Ovary (tissue), 9 donors: ENCODE measurements around the gene COIL. TPM values are rescaled to one million over a fixed set of nuclear protein-coding genes. Genes with fewer than 3 reads are reported as not detected.

Experiments used
- DNase-seq, 5 donors: peaks; one replicate each; pipeline ENCODE4 v3.0.0-alpha.2; 2019 to 2020
- H3K27ac ChIP-seq, 2 donors: fragments of 200-600 bp; one replicate each; pipeline versions ENCODE4 v1.5.1 to v1.8.0; 2019 to 2022
- H3K27me3 ChIP-seq: fragments of 200-600 bp; one replicate; pipeline ENCODE4 v1.8.0; 2022
- H3K36me3 ChIP-seq: fragments of 200-600 bp; sonication (generic); one replicate; pipeline ENCODE4 v1.5.1; 2019
- H3K4me1 ChIP-seq: one replicate; pipeline ENCODE4 v1.8.1; 2013; ENCODE audit warnings: mild to moderate bottlenecking, moderate library complexity; ENCODE audit not compliant: insufficient read depth
- H3K4me3 ChIP-seq: fragments of 200-600 bp; sonication (generic); one replicate; pipeline ENCODE4 v1.5.1; 2017
- H3K9me3 ChIP-seq, 2 donors: fragments of 200-600 bp in 1 of 2; sonication (generic) in 1 of 2; one replicate each; pipeline versions ENCODE4 v1.5.1 to v1.8.1; 2013 to 2019; ENCODE audit warnings: mild to moderate bottlenecking in 1 of 2, moderate library complexity in 1 of 2
- EP300 ChIP-seq: sonication (generic); formaldehyde crosslinking; IDR thresholded peaks from one replicate; pipeline ENCODE4 v1.6.1; 2017; ENCODE audit warnings: antibody characterized with exemption
- POLR2A ChIP-seq: fragments of 450-650 bp; IDR thresholded peaks from one replicate; pipeline ENCODE4 v1.6.1; 2017; ENCODE audit warnings: antibody characterized with exemption, mild to moderate bottlenecking, moderate library complexity
- WGBS, 3 donors: extraction: QIAGEN DNeasy Blood & Tissue Kit in 1 of 3; methylation state at CpG; one replicate each; pipeline versions ENCODE4 v1.1.5 to v1.1.7; 2013 to 2017; 5-methylcytosine and 5-hydroxymethylcytosine counted together
- intact Hi-C, 4 donors: fragments of 100-400 bp; cut with DNase I; formaldehyde crosslinking; loops; one replicate each; pipeline versions ENCODE4 v1.11.0 to v1.15.1; 2022 to 2023
- microRNA counts: library from miRNA; unstranded; fragments of <30 nt; microRNA quantifications from one replicate; lab custom pipeline; 2016
- polyA plus RNA-seq, 2 donors: library from polyadenylated mRNA; stranded (reverse); fragments of 200-250 nt in 1 of 2; fragments of 350-450 nt in 1 of 2; fragmentation: Illumina TruSeq in 1 of 2; extraction: RNeasy Lipid Tissue Mini Kit (QIAGEN cat#74804) in 1 of 2; gene quantifications; one replicate each; pipeline ENCODE4 v1.2.3, GENCODE V29; 2013 to 2014
- total RNA-seq, 7 donors: library from RNA; depleted of rRNA in 2 of 7; stranded (reverse); fragments of >200 nt in 2 of 7; fragmentation: NEBNext Ultra II Directional in 3 of 7; extraction: Animal tissue kit (Norgen Biotek cat#: 25700) in 3 of 7; gene quantifications; one replicate each; pipeline versions ENCODE4 v1.1.0 to v1.2.4, GENCODE V29; 2016 to 2023
- TF ChIP-seq, protein P1 (sequence below), 3 donors: fragments of 450-650 bp in 2 of 3; fragments of 200-600 bp in 1 of 3; IDR thresholded peaks; one replicate each; pipeline versions ENCODE4 v1.5.1 to v1.8.0; 2016 to 2022; ENCODE audit warnings: antibody characterized with exemption in 3 of 3, mild to moderate bottlenecking in 1 of 3
- donor health status: DM: no; HTN: no; CAD: no; lungs with moderate emphysema.
- donor health status: DM: no; HTN: no; CAD: no.
- donor health status: Bipolar disorder and iron deficiency.
- donor health status: DM: yes; HTN: yes; CAD: no.
- donor health status: DM: no; HTN: no; CAD: no.
- donor health status: DM: yes; HTN: yes; CAD: no.

COIL gene
- total and polyA plus RNA-seq, 9 donors, result 10.9 to 17.8 (median 12.9) TPM

DNA sequence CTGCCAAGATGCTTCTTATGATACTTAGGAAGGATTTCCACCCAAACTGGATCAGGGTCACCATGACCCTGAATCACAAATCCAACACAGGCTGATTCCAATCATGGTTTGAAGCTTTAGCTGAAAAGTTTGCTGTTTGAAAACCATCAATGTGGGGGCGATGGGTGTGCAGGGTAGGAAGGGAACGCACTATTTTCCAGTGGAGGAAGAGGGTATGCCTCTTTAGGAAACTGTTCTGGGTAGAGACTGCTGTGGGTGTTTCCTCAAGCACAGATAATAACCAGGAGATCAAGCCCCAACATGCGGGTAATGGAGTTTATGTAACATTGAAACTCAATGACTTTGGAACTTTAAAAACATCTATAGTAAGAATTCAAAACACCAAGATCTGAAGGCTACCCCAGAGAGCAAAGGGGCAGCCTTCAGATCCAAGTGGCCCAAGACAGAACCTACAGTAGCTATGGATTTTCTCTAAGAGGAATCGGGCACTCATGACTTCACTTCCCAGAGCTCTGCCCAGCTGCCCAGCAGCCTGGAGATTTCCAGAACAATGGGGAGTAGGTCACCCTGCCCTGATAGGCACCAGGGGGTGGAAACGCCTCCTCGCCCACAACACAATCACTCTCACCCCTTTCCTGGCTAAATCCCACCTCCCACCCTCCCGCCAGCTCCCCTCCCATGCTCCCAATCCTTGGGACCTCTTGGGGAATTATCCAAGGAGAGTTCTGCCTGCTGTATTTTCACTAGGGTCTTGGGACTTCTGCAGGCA, 69.8 kb downstream of the COIL start:
- WGBS, 3 donors, result 45 to 69% (median 61%) methylated on average over 7 of the region's 7 CpGs
- no peak for DNase-seq
- Histone ChIP-seq H3K4me1 (peaks cover 2% of the 10 kb centered on the region), H3K27ac (no peak overlapping the region), H3K4me3 (no peak overlapping the region), H3K27me3 (no peaks in the 10 kb centered on the region), H3K36me3 (no peaks in the 10 kb centered on the region), H3K9me3 (no peaks in the 10 kb centered on the region)
- intact Hi-C loops, result no loop called here
- TF ChIP-seq, protein P1, sequence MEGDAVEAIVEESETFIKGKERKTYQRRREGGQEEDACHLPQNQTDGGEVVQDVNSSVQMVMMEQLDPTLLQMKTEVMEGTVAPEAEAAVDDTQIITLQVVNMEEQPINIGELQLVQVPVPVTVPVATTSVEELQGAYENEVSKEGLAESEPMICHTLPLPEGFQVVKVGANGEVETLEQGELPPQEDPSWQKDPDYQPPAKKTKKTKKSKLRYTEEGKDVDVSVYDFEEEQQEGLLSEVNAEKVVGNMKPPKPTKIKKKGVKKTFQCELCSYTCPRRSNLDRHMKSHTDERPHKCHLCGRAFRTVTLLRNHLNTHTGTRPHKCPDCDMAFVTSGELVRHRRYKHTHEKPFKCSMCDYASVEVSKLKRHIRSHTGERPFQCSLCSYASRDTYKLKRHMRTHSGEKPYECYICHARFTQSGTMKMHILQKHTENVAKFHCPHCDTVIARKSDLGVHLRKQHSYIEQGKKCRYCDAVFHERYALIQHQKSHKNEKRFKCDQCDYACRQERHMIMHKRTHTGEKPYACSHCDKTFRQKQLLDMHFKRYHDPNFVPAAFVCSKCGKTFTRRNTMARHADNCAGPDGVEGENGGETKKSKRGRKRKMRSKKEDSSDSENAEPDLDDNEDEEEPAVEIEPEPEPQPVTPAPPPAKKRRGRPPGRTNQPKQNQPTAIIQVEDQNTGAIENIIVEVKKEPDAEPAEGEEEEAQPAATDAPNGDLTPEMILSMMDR (IDR thresholded peaks at IDR 0.05), result no peak
- no peak for TF ChIP-seq POLR2A
- no peak for TF ChIP-seq EP300

DNA sequence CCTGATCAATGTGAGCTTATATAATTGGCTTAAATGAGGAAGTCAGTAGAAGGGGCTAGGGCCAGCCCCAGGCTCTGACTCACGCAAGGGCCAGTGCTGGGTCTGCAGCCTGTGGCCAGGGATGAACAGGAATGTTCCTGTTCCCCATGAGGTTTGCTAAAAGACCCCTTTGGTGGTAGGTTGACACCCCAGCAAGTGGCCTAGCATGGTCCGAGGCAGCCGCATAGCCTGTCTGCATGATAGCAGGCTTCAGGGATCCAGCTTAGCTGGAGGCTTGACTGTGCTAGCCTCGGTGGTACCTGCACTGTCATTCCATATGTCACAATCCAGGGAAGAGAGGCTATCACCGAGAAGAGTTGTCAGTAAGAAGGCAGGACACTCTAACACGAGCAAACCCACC, 70.5 kb downstream of the COIL start:
- TF ChIP-seq, protein P1 (IDR thresholded peaks at IDR 0.05), result no peak
- TF ChIP-seq POLR2A (no peak), EP300 (no peak)
- intact Hi-C loops, result no loop called here
- Histone ChIP-seq H3K27me3 (no peaks in the 10 kb centered on the region), H3K27ac (no peak overlapping the region), H3K36me3 (no peaks in the 10 kb centered on the region), H3K9me3 (no peaks in the 10 kb centered on the region), H3K4me3 (no peak overlapping the region), H3K4me1 (peaks cover 2% of the 10 kb centered on the region)
- DNase-seq, result no peak
- 83 to 87% (median 87%) methylated on average over 6 of the region's 6 CpGs for WGBS, 3 donors

MicroRNAs encoded within 50 kb of the gene (microRNA counts, 767-probe panel; counts per million panel counts)
- microRNA hsa-miR-3614-5p (lab: Ali Mortazavi, UCI), result 530 counts per million, percentile 78 among the panel's probes with 10 or more counts

Other genes starting within 250 kb of the COIL start
- 1 to 10 TPM; 2.4 to 6.0 (median 3.3) TPM for gene C17orf67, start 127.1 kb downstream of the COIL start, total RNA-seq
- 1 to 10 TPM; 1.5 to 2.6 TPM for gene C17orf67, start 127.1 kb downstream of the COIL start, polyA plus RNA-seq
- 10 to 100 TPM in 6 of 7 donors, 1 to 10 TPM in 1; 8.5 to 16.4 (median 11.8) TPM for gene DGKE, start 126.9 kb downstream of the COIL start, total RNA-seq
- gene DGKE, start 126.9 kb downstream of the COIL start, polyA plus RNA-seq, result 1 to 10 TPM; 3.0 to 5.0 TPM
- gene TRIM25, start 47.0 kb downstream of the COIL start, total RNA-seq, result 10 to 100 TPM; 23.6 to 57.6 (median 45.9) TPM
- gene TRIM25, start 47.0 kb downstream of the COIL start, polyA plus RNA-seq, result 10 to 100 TPM; 12.5 to 71.7 TPM
- gene SCPEP1, start 17.1 kb upstream of the COIL start, total RNA-seq, result 10 to 100 TPM; 36.5 to 88.4 (median 56.4) TPM
- gene SCPEP1, start 17.1 kb upstream of the COIL start, polyA plus RNA-seq, result 100 to 1,000 TPM in 1 of 2 donors, 10 to 100 TPM in 1; 69.5 to 180 TPM
- gene AKAP1, start 124.2 kb upstream of the COIL start, total RNA-seq, result 10 to 100 TPM; 20.0 to 45.2 (median 34.1) TPM
- 10 to 100 TPM; 21.5 to 30.4 TPM for gene AKAP1, start 124.2 kb upstream of the COIL start, polyA plus RNA-seq